SJCRH30 (cell line): Measurements from ENCODE around the gene RGCC. TPM values are rescaled to one million over a fixed set of nuclear protein-coding genes. Genes with fewer than 3 reads are reported as not detected.

Experiments used
- DNase-seq, 2 experiments: peaks; one replicate each; pipeline ENCODE4 v3.0.0-alpha.2; 2015 to 2020
- H3K27ac ChIP-seq: fragments of 250-450 bp; sonication (Bioruptor Pico); 2 replicates; pipeline ENCODE4 v1.5.1; 2020; ENCODE audit warnings: mild to moderate bottlenecking, moderate library complexity
- H3K27me3 ChIP-seq: fragments of 250-450 bp; sonication (Bioruptor Pico); 2 replicates; pipeline ENCODE4 v1.5.1; 2020; ENCODE audit warnings: mild to moderate bottlenecking, moderate library complexity
- H3K36me3 ChIP-seq: fragments of 250-450 bp; sonication (Bioruptor Pico); 2 replicates; pipeline ENCODE4 v1.5.1; 2020; ENCODE audit warnings: mild to moderate bottlenecking, moderate library complexity
- H3K4me1 ChIP-seq: fragments of 250-450 bp; sonication (Bioruptor Pico); 2 replicates; pipeline ENCODE4 v1.5.1; 2020; ENCODE audit warnings: mild to moderate bottlenecking, moderate library complexity
- H3K4me3 ChIP-seq: fragments of 250-450 bp; sonication (Bioruptor Pico); 2 replicates; pipeline ENCODE4 v1.5.1; 2020; ENCODE audit warnings: mild to moderate bottlenecking, moderate library complexity
- H3K9me3 ChIP-seq: fragments of 250-450 bp; sonication (Bioruptor Pico); replicated peaks from 2 replicates; pipeline ENCODE4 v1.5.1; 2020; ENCODE audit warnings: mild to moderate bottlenecking, moderate library complexity
- total RNA-seq: library from RNA; depleted of rRNA; stranded (reverse); fragments of >200 nt; shearing (Covaris generic); gene quantifications from 2 replicates; pipeline ENCODE4 v1.2.3, GENCODE V29; 2014

The RGCC gene
- total RNA-seq, 1 experiment from 2014 or later: not detected

- Histone ChIP-seq H3K27ac (no peak overlapping the region), H3K36me3 (no peaks in the 10 kb centered on the region), H3K4me3 (no peak overlapping the region), H3K27me3 (no peaks in the 10 kb centered on the region), H3K9me3 (no peaks in the 10 kb centered on the region), H3K4me1 (no peaks in the 10 kb centered on the region)
- DNase-seq: no peak
Measured at GRCh38 chr13:41460074-41460465, 2.7 kb downstream of the RGCC start.

- Histone ChIP-seq H3K36me3 (no peaks in the 10 kb centered on the region), H3K27me3 (no peaks in the 10 kb centered on the region), H3K4me1 (no peaks in the 10 kb centered on the region), H3K4me3 (no peak overlapping the region), H3K9me3 (no peaks in the 10 kb centered on the region), H3K27ac (no peak overlapping the region)
- no peak for DNase-seq
Measured at GRCh38 chr13:41460930-41461329, 3.6 kb downstream of the RGCC start.

GRCh38 chr13:41461527-41462139, 4.3 kb downstream of the RGCC start:
- Histone ChIP-seq H3K27ac (no peak overlapping the region), H3K9me3 (no peaks in the 10 kb centered on the region), H3K4me1 (no peaks in the 10 kb centered on the region), H3K27me3 (no peaks in the 10 kb centered on the region), H3K4me3 (no peak overlapping the region), H3K36me3 (no peaks in the 10 kb centered on the region)
- no peak for DNase-seq

GRCh38 chr13:41462427-41462826, 5.1 kb downstream of the RGCC start:
- Histone ChIP-seq H3K9me3 (no peaks in the 10 kb centered on the region), H3K4me1 (no peaks in the 10 kb centered on the region), H3K4me3 (no peak overlapping the region), H3K27ac (no peak overlapping the region), H3K36me3 (no peaks in the 10 kb centered on the region), H3K27me3 (no peaks in the 10 kb centered on the region)
- no peak for DNase-seq

GRCh38 chr13:41463838-41464602, 6.7 kb downstream of the RGCC start:
- Histone ChIP-seq H3K4me1 (no peaks in the 10 kb centered on the region), H3K36me3 (no peaks in the 10 kb centered on the region), H3K27me3 (no peaks in the 10 kb centered on the region), H3K9me3 (no peaks in the 10 kb centered on the region), H3K27ac (no peak overlapping the region), H3K4me3 (no peak overlapping the region)
- no peak for DNase-seq

GRCh38 chr13:41465241-41465847, 8.0 kb downstream of the RGCC start:
- Histone ChIP-seq H3K4me1 (no peaks in the 10 kb centered on the region), H3K9me3 (no peaks in the 10 kb centered on the region), H3K36me3 (no peaks in the 10 kb centered on the region), H3K4me3 (no peak overlapping the region), H3K27ac (no peak overlapping the region), H3K27me3 (no peaks in the 10 kb centered on the region)
- peak in 1 of 2 experiments; percentile 8 for DNase-seq

- H3K36me3 ChIP-seq: no peaks in the 10 kb centered on the region
- no peak for DNase-seq
- H3K9me3 ChIP-seq: no peaks in the 10 kb centered on the region
- no peak overlapping the region for H3K27ac ChIP-seq
- H3K4me3 ChIP-seq: no peak overlapping the region
- no peaks in the 10 kb centered on the region for H3K27me3 ChIP-seq
- no peaks in the 10 kb centered on the region for H3K4me1 ChIP-seq
Measured at GRCh38 chr13:41465898-41466320, 8.6 kb downstream of the RGCC start.

GRCh38 chr13:41467425-41467945, 10.1 kb downstream of the RGCC start:
- Histone ChIP-seq H3K36me3 (no peaks in the 10 kb centered on the region), H3K4me3 (no peak overlapping the region), H3K4me1 (no peaks in the 10 kb centered on the region), H3K9me3 (no peaks in the 10 kb centered on the region), H3K27me3 (no peaks in the 10 kb centered on the region), H3K27ac (no peak overlapping the region)
- DNase-seq: no peak

- Histone ChIP-seq H3K4me3 (no peak overlapping the region), H3K4me1 (no peaks in the 10 kb centered on the region), H3K27me3 (no peaks in the 10 kb centered on the region), H3K36me3 (no peaks in the 10 kb centered on the region), H3K9me3 (no peaks in the 10 kb centered on the region), H3K27ac (no peak overlapping the region)
- DNase-seq: no peak
Measured at GRCh38 chr13:41468631-41469030, 11.3 kb downstream of the RGCC start.

- H3K27ac ChIP-seq: no peak overlapping the region
- H3K27me3 ChIP-seq: no peaks in the 10 kb centered on the region
- no peak overlapping the region for H3K4me3 ChIP-seq
- H3K9me3 ChIP-seq: no peaks in the 10 kb centered on the region
- no peak for DNase-seq
- no peaks in the 10 kb centered on the region for H3K36me3 ChIP-seq
- no peaks in the 10 kb centered on the region for H3K4me1 ChIP-seq
Measured at GRCh38 chr13:41470196-41470595, 12.8 kb downstream of the RGCC start.

- no peaks in the 10 kb centered on the region for H3K4me1 ChIP-seq
- H3K36me3 ChIP-seq: no peaks in the 10 kb centered on the region
- no peak overlapping the region for H3K4me3 ChIP-seq
- DNase-seq: no peak
- H3K27me3 ChIP-seq: no peaks in the 10 kb centered on the region
- no peaks in the 10 kb centered on the region for H3K9me3 ChIP-seq
- H3K27ac ChIP-seq: no peak overlapping the region
Measured at GRCh38 chr13:41471785-41472184, 14.4 kb downstream of the RGCC start.

- no peak for DNase-seq
- no peaks in the 10 kb centered on the region for H3K36me3 ChIP-seq
- H3K27me3 ChIP-seq: no peaks in the 10 kb centered on the region
- H3K4me3 ChIP-seq: no peak overlapping the region
- H3K27ac ChIP-seq: no peak overlapping the region
- no peaks in the 10 kb centered on the region; the same call in 1 of the 2 replicates for H3K9me3 ChIP-seq
- H3K4me1 ChIP-seq: no peaks in the 10 kb centered on the region
Measured at GRCh38 chr13:41487222-41487621, 29.9 kb downstream of the RGCC start.

- Histone ChIP-seq H3K36me3 (no peaks in the 10 kb centered on the region), H3K27me3 (no peaks in the 10 kb centered on the region), H3K9me3 (no peaks in the 10 kb centered on the region; the same call in 1 of the 2 replicates), H3K4me3 (no peak overlapping the region), H3K27ac (no peak overlapping the region), H3K4me1 (no peaks in the 10 kb centered on the region)
- DNase-seq: no peak
Measured at GRCh38 chr13:41488124-41488523, 30.8 kb downstream of the RGCC start.

GRCh38 chr13:41490371-41491015, 33.1 kb downstream of the RGCC start:
- Histone ChIP-seq H3K9me3 (no peaks in the 10 kb centered on the region; the same call in 1 of the 2 replicates), H3K36me3 (no peaks in the 10 kb centered on the region), H3K4me1 (no peaks in the 10 kb centered on the region), H3K4me3 (no peak overlapping the region), H3K27ac (no peak overlapping the region), H3K27me3 (no peaks in the 10 kb centered on the region)
- DNase-seq: no peak

- DNase-seq: no peak
- no peak overlapping the region for H3K4me3 ChIP-seq
- peaks cover 2% of the 10 kb centered on the region; the same call in 1 of the 2 replicates for H3K4me1 ChIP-seq
- H3K9me3 ChIP-seq: no peaks in the 10 kb centered on the region
- no peak overlapping the region for H3K27ac ChIP-seq
- H3K27me3 ChIP-seq: no peaks in the 10 kb centered on the region
- no peaks in the 10 kb centered on the region for H3K36me3 ChIP-seq
Measured at GRCh38 chr13:41491436-41491835, 34.1 kb downstream of the RGCC start.
